ENCODE results near the gene NBPF4. TPM values are rescaled to one million over a fixed set of nuclear protein-coding genes. Genes with fewer than 3 reads are reported as not detected.
"Not testable (repeated sequence)": the region's sequence is repeated elsewhere in the genome, so short reads cannot be mapped to it uniquely, and the experiment has no call there.

NBPF4 gene
- total RNA-seq, 1 donor from 2014 or later, result not detected

DNA sequence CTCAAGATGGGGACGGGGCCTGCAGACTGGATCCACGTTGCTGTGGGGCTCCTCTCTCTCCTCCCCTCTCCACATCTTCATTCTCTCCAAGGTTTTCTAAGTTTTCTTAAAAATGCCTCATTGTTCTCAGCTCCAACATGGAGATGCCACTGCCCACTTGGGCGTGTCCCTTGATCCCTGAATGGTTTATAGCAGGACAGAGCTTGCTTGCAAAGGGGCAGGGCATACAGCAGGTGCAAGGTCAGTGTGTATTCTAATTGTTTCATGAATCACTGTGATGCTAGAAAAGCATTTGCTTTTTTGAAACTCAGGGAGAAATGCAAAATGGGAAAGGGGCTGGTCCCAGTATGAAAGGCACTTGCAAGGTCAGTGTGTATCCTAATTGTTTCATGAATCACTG lies 13.9 kb downstream of the NBPF4 start:
- not testable (repeated sequence) for H3K27ac Mint-ChIP-seq (ENCODE audit: unreplicated experiment); H3K4me1 Mint-ChIP-seq (ENCODE audit: low read depth, unreplicated experiment); H3K27me3 Mint-ChIP-seq (ENCODE audit: unreplicated experiment); DNase-seq; H3K9me3 Mint-ChIP-seq (ENCODE audit: unreplicated experiment); H3K36me3 Mint-ChIP-seq (ENCODE audit: unreplicated experiment); H3K4me3 Mint-ChIP-seq (ENCODE audit: unreplicated experiment)

DNA sequence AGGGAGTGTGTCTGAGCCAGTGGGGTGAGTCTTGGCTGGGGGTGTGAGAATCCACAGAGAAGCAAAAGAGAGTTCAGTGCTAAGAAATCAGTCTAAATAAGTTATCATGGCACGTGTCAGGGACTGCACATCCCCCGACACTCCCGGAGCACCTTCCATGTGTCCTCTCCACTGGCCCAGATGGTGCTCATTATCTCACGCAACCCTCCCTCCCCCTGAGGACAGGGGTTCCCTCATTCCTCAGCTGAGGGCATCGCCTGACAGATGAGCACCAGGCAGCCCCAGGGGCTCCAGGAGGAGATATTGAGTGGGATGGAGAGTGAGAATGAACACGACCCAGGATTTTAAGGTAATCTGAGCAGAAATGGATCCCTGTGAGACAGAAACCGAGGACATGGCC lies 16.1 kb downstream of the NBPF4 start:
- H3K27ac Mint-ChIP-seq (ENCODE audit: unreplicated experiment); H3K36me3 Mint-ChIP-seq (ENCODE audit: unreplicated experiment); H3K4me1 Mint-ChIP-seq (ENCODE audit: low read depth, unreplicated experiment); DNase-seq; H3K4me3 Mint-ChIP-seq (ENCODE audit: unreplicated experiment); H3K9me3 Mint-ChIP-seq (ENCODE audit: unreplicated experiment); H3K27me3 Mint-ChIP-seq (ENCODE audit: unreplicated experiment): not testable (repeated sequence)

DNA sequence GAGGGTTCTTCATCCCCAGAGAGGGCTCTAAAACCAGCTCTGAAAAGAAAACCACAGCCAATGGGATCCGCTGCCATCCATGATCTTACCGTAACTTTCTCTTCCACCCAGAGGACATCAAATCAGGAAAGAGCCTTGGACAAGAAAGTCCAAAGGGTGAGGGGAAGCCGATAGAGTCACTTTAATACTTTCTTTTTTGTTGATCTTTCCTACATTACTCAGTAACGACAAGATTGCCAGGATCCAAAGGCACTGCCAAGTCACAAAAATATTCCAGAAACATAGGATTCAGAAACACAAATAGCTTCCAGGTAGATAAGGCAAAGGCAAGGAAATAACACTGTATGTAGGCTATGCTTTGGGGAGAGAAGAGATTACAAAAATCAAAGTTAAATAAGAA lies 17.0 kb downstream of the NBPF4 start:
- H3K27ac Mint-ChIP-seq (ENCODE audit: unreplicated experiment); H3K4me3 Mint-ChIP-seq (ENCODE audit: unreplicated experiment); H3K36me3 Mint-ChIP-seq (ENCODE audit: unreplicated experiment); H3K4me1 Mint-ChIP-seq (ENCODE audit: low read depth, unreplicated experiment); H3K27me3 Mint-ChIP-seq (ENCODE audit: unreplicated experiment); DNase-seq; H3K9me3 Mint-ChIP-seq (ENCODE audit: unreplicated experiment): not testable (repeated sequence)

DNA sequence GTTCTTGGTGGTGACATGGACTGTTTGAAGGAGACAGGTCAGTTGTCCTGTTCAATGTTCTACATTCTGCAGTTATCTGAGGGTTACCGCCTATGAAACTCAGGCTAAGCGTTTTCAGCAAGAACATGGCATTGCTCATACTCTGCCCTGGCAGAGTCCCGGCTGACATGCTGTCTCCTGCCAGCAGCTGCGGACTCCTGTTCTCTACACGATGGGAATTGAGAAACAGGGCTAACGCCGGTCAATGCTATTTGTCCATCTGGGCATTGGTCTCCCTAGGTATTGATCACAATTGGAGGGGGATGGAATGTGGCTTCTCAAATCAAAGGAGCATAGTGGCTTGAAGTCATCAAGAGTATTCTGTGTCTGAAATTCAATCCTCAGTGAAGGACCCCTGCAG lies 20.6 kb downstream of the NBPF4 start:
- not testable (repeated sequence) for DNase-seq; H3K27me3 Mint-ChIP-seq (ENCODE audit: unreplicated experiment); H3K9me3 Mint-ChIP-seq (ENCODE audit: unreplicated experiment); H3K4me1 Mint-ChIP-seq (ENCODE audit: low read depth, unreplicated experiment); H3K36me3 Mint-ChIP-seq (ENCODE audit: unreplicated experiment); H3K27ac Mint-ChIP-seq (ENCODE audit: unreplicated experiment); H3K4me3 Mint-ChIP-seq (ENCODE audit: unreplicated experiment)

DNA sequence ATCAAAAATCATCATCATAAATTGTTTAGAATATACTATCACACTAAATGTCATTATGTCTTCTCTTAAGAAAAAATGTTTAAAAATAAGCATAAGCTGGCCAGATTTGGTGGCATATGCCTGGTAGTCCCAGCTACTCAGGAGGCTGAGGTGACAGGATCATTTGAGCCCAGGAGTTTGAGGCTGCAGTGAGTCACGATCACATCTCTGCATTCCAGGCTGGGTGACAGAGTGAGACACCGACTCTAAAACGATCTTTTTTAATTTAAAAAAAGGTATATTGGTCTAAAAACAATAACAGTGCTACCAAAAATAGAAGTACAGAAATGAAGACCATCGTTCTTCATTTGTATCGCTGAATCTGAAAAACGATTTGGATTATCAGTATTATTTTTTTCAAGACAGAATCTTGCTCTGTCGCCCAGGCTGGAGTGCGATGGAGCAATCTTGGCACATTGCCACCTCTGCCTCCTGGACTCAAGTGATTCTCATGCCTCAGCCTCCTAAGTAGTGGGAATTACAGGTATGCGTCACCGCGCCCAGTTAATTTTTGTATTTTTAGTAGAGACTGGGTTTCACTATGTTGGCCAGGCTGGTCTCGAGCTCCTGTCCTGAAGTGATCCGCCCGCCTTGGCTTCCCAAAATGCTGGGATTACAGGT lies 26.2 kb downstream of the NBPF4 start:
- DNase-seq; H3K4me1 Mint-ChIP-seq (ENCODE audit: low read depth, unreplicated experiment); H3K36me3 Mint-ChIP-seq (ENCODE audit: unreplicated experiment); H3K9me3 Mint-ChIP-seq (ENCODE audit: unreplicated experiment); H3K27ac Mint-ChIP-seq (ENCODE audit: unreplicated experiment); H3K27me3 Mint-ChIP-seq (ENCODE audit: unreplicated experiment); H3K4me3 Mint-ChIP-seq (ENCODE audit: unreplicated experiment): not testable (repeated sequence)

DNA sequence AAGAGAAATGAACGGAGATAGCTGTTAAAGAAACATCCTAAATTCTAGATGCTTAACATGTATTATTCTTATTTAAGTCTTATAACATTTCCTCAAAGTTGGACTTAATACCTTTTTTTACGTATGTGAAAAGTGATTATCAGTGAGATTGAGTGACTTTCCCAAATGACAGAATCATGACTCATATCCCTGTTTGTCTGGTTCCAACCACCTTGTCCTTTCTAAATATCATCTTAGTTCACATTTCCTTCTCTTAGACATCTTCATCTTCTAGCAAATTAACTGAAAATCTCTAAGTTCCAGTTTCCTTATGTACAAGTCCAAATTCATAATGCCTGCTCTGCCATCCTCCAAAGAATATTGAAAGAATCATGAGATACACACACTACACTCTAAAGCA lies 26.9 kb downstream of the NBPF4 start:
- H3K27ac Mint-ChIP-seq (ENCODE audit: unreplicated experiment); H3K9me3 Mint-ChIP-seq (ENCODE audit: unreplicated experiment); H3K4me1 Mint-ChIP-seq (ENCODE audit: low read depth, unreplicated experiment); H3K36me3 Mint-ChIP-seq (ENCODE audit: unreplicated experiment); H3K27me3 Mint-ChIP-seq (ENCODE audit: unreplicated experiment); DNase-seq; H3K4me3 Mint-ChIP-seq (ENCODE audit: unreplicated experiment): not testable (repeated sequence)

DNA sequence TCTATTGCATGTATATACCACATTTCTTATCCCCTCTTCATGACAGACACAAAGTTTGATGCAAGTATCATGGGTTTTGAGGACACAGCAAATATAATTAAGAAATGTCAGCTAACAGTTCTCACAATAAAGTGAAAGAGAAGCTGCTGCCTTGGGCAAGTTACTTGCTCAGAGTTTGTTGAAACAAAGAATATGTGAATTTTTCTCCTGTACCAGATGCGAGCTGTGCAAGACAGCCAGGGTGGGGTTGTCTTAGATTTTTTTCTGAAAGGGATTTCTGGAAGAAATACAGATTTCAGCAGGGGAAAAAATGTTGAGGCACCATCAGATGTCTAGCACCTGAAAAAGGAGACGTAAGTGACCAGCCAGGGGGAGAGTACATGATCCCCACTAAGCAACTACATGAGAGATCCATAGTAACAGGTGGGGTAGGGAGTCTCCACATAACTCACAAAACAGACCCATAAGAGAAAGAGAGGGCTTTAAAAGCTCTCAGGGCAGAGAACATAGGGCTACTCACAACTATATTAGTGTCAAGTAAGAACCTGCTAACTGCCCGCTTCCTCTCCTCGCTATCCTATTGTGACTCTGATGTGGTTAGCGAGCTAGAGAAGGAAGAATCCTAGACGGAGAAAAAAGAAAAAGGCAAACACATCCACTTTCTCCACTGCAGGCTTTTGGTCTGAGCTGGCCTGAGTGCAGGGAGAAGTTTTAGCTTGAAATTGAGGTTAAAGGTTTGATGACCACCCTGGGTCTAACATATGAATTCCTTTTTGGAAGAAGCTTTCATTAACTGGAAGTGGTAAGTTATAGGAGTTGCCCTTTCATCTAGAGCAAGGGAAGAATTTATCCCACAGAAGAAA lies 27.6 kb downstream of the NBPF4 start:
- not testable (repeated sequence) for H3K4me3 Mint-ChIP-seq (ENCODE audit: unreplicated experiment); H3K4me1 Mint-ChIP-seq (ENCODE audit: low read depth, unreplicated experiment); H3K27ac Mint-ChIP-seq (ENCODE audit: unreplicated experiment); H3K9me3 Mint-ChIP-seq (ENCODE audit: unreplicated experiment); H3K27me3 Mint-ChIP-seq (ENCODE audit: unreplicated experiment); H3K36me3 Mint-ChIP-seq (ENCODE audit: unreplicated experiment); DNase-seq

DNA sequence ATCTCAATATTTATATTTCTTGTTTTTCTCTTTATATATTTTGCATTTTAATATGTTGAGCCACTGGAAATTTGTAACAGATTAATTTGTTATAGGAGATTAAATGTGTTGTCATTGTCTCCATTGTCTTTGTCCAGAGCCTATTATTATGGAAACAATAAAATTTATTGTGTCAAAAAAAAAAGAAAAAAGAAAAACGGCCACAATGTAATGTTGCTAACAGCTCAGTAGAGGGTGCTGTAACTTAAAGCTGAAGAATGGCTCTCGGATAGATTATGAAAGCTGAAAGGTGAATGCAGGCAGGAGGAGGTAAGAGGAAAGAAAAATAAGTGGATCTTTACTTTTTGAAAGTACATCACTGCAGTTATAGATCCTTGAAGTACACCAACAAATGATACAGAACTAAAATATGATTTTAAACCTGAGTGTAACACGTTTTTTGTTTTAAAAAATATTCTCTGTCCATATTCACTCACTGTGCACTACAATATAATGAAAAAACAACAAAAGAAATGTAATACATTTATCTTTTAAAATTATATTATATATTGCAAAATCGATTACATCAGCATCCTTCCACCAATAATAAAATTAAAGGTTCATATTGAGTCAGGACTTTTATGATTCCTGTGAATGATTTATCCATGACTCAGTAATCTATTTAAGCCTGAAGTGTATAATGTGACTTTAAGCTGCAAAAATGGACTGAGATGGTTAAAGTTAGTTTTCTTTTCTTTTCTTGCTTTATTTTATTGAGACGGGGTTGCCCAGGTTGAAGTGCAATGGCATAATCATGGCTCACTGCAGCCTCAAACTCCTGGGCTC lies 29.0 kb downstream of the NBPF4 start:
- H3K36me3 Mint-ChIP-seq (ENCODE audit: unreplicated experiment); H3K4me3 Mint-ChIP-seq (ENCODE audit: unreplicated experiment); DNase-seq; H3K27ac Mint-ChIP-seq (ENCODE audit: unreplicated experiment); H3K27me3 Mint-ChIP-seq (ENCODE audit: unreplicated experiment); H3K4me1 Mint-ChIP-seq (ENCODE audit: low read depth, unreplicated experiment); H3K9me3 Mint-ChIP-seq (ENCODE audit: unreplicated experiment): not testable (repeated sequence)
- TF ChIP-seq, protein P1, sequence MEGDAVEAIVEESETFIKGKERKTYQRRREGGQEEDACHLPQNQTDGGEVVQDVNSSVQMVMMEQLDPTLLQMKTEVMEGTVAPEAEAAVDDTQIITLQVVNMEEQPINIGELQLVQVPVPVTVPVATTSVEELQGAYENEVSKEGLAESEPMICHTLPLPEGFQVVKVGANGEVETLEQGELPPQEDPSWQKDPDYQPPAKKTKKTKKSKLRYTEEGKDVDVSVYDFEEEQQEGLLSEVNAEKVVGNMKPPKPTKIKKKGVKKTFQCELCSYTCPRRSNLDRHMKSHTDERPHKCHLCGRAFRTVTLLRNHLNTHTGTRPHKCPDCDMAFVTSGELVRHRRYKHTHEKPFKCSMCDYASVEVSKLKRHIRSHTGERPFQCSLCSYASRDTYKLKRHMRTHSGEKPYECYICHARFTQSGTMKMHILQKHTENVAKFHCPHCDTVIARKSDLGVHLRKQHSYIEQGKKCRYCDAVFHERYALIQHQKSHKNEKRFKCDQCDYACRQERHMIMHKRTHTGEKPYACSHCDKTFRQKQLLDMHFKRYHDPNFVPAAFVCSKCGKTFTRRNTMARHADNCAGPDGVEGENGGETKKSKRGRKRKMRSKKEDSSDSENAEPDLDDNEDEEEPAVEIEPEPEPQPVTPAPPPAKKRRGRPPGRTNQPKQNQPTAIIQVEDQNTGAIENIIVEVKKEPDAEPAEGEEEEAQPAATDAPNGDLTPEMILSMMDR (IDR thresholded peaks at IDR 0.05; ENCODE audit: partially characterized antibody, unreplicated experiment), result peak; percentile 69

Measured in glutamatergic neuron (in vitro differentiated cells).